Measurements from ENCODE around the gene HOMER1.

The HOMER1 gene, protein sequence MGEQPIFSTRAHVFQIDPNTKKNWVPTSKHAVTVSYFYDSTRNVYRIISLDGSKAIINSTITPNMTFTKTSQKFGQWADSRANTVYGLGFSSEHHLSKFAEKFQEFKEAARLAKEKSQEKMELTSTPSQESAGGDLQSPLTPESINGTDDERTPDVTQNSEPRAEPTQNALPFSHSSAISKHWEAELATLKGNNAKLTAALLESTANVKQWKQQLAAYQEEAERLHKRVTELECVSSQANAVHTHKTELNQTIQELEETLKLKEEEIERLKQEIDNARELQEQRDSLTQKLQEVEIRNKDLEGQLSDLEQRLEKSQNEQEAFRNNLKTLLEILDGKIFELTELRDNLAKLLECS

DNA sequence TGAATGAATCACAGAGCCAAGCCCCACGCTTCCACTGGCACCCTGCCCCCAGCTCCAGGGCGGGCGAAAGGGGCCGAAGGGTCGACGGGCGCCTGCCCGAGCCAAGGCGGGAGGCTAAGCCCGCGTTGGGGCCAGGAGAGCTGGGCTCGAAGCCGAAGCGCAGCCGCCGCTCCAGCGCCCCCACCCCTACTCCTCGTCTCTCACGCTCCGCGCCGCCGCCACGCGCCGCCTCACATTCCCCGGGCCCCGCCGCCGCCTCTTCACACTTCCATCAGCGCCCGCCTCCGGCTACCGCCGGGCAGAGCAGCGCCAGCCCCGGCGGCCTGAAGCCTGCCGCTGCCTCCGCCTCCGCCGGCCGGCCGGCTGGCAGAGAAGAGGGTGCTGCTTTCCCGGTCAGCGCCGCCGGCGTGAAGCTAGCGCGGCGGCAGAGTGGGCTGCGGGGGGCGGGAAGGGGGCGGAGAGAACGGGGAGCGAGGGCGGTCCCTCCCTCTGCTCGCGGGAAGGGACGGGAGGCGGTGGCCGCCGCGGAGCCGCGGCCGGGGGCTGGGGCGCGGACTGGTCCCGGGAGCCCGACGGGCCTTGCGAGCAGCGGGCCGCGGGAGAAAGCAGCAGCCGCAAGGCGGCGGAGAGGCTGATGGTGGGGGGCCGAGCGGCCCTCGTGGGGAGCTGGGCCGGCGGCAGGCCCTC, at the start of gene HOMER1:
TSS of gene HOMER1 (minus strand) at position 431 of the 687 bp plus-strand sequence. CDS start 1,360 bp downstream, outside the sequence.
- DNase-seq, result peak; percentile 48 to 88 (median 74)

DNA sequence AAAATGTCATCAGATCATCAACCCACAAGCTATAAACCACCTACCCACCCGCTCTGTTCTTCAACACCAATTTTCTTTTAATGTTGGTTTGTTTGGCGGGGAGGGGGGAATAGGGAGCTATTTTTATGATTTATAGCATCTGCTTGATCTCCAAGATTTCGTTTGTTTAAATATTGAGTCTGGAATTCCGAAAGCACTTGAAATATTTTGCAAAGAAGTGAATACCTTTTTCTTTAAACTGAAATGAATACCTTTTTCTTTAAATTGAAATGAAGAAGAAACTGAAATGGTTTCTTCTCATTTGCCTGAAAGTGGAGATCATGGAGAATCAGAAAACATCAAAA, 49.3 kb upstream of the HOMER1 start:
- no peak for DNase-seq

DNA sequence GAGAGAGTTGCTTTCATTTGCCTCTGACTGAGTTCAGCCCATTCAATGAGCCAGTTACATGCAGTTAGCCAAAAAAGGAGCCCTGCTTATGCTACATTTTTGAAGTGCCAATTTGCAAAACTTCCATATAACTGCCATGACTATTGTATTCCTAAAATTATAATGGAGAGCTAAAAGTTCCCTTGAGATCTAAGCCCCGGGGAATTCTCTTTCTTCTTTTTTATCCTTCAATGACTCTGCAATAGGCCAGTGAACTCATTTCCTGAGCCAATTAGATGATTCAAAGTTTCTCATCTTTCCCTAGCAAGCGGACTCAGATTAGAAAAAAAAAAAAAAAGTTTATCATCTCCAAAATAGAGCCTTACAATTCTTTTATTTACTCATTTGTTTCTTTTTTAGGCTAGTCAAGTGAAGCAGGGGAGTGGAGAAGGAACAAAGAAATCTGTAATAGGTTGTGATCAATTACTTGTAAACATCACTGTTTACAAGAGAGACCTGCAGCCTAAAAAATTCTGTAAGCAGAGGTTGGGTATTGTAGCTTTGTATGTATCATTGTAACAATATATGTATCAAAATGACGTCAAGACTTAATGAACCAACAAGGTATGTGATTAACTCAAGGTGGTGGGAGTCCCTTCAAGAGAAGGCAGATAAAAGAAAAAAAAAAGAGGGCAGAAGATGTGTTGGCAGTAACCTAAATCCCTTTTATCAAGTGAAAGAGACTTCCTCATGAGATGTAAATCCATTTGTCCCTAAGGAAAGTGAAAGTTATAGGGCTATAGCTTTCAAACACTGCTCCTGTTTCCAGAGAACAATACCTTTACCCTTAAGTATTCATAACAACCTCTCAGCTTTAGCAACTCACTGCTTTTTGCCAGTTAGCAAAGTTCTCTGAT, 48.7 kb upstream of the HOMER1 start:
- DNase-seq, result no peak

DNA sequence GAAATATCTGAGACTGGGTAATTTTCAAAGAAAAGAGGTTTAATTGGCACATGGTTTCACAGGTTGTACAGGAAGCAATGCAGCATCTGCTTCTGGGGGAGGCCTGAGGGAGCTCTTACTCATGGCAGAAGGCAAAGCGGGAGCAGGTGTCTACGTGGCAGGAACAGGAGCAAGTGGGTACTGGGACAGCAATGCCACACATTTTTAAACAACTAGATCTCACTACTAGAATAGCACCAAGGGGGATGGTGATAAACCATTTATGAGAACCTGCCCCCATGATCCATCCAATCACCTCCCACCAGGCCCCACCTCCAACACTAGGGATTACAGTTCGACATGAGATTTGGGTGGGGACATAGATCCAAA, 47.6 kb upstream of the HOMER1 start:
- DNase-seq, result no peak

DNA sequence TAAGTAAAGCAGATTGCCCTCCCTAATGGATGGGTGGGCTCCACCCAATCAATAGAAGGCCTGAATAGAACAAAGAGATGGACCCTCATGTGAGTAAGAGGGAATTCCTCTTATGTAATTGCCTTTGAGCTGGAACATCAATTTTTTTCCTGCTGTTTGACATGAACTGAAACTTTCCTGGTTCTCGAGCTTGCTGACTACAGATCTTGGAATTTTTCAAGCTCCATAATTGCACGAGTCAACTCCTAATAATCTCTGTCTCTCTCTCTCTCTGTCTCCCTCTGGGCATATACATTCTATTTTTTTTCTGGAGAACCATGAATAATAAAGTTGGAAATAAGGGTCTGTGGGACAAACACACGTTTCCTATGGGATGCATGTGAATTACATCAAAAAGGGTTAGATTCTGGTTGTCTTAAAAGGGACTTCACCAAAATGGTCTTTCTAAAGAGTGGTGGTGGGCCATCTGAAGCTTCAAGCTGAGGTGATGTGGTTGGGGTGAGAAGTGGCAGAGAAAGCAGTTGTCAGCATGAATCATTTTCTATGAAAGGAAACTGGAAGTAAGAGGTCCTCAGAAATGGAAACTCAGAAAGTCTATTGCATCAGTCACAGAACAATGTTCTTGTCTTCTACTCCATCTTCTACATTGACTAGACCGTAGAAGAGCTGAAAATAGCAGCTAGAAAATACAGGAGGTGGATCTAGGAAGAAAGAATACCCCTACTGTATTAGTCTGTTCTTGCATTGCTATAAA, 47.0 kb upstream of the HOMER1 start:
- DNase-seq, result no peak

DNA sequence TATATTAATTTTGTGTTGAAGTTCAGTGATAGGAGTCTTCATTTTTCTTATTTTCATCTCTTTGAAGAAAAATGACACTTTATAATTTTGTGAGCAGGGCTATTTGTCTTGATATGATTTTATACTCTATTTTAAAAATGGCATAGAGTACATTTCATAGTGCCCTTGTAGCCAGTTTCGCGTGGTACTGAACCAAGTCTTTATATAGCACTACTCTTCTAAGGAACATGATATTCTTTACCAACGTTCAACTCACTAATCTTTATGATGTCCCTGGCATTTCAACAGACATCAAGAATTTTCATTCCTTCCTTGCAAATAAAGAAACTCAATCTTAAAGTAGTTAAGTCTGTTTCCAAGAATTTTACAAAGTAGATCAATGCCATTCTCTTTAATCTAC, 41.5 kb upstream of the HOMER1 start:
- no peak for DNase-seq

DNA sequence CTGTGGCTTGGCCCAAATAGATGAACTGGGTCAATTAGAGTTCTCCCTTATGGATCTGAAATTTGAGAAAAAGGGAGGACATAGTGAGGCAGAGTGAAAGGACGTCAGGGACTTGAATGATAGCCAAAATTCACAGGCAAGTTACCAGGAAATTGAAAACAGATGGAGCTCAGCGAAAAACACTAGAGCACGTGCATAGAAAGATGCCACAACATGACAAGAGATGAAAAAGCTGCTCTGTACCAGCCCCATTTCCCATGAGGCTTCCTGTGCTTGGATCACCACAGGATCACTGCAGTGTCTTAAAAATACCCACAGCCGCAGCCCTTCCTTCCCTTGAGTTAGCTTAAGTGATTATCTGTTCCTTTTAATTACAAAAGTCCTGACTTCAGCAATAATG, 39.0 kb upstream of the HOMER1 start:
- peak in 2 of 6 experiments; percentile 14 to 19 for DNase-seq

DNA sequence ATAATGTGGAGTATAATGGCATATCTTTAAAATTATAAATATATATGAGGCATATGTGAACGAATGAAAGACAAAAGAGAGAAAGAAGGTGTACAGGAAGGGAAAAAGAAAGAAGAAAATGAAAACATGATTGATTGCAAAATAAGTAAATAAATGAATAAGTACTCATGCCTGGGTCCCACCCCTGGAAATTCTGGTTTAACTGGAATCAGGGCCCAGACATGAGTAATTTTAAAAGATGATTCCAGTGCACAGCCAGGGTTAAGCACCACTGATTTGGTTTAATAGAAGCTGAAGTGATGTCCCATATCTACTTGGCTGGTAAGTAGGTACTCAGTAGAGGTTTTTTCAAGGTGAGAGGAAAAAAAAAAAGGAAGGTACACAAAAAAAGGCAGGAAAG, 34.0 kb upstream of the HOMER1 start:
- no peak for DNase-seq

DNA sequence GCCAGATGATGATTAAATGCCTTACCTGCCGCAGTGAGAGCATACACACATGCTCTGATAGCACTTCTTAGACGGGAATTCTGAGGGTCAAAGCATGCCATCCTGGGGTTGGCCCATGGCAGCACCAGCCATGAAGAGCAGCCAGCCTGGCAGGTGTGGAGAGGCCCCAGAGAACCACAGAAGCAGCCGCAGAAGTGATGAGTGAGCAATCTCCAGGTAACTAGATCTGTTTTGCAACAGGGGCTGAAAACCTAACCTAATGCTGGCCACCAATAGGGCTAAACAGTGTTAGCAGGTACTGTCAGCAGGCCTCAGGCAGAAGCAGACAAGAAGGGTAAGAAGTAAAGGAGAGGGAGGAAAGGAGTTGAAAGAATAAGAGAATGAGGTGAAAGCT, 33.5 kb upstream of the HOMER1 start:
- no peak for DNase-seq

DNA sequence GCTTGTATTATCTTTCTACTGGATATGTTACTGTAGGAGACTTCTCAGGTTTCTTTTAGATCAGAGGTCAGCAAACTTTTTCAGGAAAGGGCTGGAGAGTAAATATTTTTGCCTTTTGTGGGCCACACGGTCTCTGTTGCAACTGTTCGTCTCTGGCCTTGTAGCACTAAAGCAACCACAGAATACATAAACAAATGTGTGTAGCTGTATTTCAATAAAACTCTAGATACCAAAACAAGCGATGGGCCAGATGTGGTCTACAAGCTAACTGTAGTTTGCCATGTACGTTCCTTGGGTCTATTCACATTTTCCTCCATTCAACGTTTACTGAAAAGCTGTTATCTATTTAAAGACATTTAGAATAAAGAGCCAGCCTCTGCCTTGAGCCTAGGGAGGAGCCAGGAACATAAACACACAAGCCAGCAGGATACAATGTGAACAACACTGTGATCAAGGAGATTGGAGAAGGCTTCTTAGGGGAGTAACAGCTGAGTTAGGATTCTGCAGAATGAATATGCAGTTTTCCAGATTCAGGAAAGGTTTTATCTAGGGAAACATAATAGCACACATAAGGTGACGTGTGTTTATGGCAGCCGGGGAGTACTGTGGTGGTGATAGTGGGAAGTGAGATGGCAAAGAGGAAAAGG, 33.0 kb upstream of the HOMER1 start:
- no peak for DNase-seq

DNA sequence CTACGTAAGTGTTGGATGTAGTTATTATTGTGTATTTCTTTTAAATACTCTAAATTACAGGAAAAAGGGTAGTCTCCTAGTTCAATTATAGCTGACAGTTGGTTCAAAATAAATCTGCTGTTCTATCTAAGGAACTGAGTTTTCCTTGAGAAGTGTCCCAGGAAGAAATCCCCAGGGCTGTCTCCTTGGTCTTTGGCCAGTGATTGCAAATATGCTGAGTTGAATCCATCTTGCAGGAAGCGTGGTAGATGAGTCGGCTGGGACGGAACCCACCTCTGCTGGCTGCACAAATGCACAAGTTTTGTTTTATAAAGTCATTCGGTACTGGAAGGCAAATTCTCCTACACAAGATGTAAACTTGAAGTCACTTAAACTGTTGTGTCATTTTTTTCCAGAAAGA, 30.2 kb upstream of the HOMER1 start:
- no peak for DNase-seq

DNA sequence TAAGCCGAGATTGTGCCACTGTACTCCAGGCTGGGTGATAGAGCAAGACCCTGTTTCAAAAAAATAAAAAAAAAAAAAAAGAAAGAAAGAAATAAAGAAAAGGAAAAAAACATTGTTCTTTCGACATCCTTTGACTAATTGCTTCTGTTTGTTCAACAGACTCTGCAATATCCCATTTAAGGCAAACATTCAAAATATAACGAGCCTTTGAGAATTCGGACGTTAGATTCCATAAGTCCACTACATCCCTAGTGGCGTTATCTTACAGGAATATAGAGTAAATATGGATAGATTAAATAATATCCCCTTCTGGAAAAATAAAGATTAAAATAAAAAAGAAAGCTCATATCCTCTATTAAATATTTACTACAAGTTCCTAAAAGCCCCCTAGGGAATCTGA, 27.0 kb upstream of the HOMER1 start:
- DNase-seq, result no peak

DNA sequence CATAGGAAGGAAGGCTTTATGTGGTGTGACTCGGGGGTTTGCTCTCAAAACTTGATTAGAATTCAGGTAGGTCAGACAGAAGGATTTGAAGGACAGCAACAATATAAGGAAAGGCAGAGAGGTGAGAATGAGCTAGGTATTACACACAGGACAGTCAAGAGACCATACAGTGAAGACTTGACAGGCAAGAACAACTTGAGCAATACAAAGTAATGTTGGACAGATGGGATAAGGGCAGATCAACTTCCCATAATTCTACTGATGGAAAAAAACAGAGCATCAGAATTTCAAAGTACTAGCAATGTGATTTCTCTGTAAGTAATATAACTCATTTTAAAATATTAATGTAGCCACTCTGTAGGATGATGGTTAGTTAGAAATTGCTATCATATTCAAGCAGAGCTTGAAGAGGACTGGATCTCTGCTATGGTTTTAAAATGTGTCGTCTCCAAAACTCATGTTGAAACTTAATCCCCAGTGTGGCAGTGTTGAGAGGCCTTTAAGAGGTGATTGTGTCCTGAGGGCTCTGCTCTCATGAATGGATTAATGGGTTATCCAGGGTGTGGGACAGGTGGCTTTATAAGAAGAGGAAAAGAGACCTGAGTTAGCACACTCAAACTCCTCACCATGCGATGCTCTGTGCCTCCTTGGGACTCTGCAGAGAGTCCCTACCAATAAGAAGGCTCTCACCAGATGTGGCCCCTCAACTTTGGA, 22.4 kb upstream of the HOMER1 start:
- no peak for DNase-seq

DNA sequence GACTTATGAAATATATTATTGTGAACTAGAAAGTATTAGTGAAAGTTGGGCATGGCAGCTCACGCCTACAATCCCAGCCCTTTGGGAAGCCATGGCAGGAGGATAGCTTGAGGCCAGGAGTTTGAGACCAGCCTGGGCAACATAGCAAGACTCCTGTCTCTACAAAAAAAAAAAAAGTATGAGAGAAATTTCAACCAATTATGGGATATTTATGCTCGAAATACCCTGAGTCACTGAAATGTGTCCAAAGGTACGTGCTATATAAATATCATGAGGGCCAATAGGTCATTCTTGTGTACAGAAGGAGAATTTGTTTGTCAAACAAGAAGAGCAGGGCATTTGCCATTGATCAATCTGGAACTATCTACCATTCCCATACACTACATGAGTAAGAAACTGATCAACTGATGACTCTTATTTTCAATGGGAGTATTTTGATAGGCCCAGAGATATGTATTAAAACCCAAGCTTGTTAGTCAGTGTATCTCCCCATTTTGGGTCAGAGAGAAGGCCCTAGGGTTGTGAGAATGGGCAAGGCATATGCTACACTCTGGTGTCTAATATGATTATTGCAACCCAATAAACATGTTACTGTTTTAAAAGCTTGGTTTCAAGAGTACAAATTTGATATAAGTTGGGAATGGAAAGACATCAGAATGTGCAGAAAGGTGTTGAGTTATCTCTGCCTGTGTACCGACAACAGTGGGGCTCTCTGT, 21.7 kb upstream of the HOMER1 start:
- no peak for DNase-seq

DNA sequence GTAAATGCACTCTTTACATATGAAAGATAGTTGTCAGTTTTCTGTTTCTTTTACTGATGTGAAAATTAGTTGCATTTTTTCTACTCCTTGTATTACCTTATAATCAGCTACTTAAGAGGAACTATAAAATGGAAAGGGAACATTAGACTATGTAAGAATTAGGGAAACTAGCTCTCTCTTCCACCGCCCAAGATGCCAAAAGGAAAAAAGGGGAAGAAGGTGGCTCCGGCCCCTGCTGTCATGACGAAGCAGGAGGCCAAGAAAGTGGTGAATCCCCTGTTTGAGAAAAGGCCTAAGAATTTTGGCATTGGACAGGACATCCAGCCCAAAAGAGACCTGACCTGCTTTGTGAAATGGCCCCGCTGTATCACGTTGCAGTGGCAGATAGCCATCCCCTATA, 15.2 kb upstream of the HOMER1 start:
- no peak for DNase-seq

DNA sequence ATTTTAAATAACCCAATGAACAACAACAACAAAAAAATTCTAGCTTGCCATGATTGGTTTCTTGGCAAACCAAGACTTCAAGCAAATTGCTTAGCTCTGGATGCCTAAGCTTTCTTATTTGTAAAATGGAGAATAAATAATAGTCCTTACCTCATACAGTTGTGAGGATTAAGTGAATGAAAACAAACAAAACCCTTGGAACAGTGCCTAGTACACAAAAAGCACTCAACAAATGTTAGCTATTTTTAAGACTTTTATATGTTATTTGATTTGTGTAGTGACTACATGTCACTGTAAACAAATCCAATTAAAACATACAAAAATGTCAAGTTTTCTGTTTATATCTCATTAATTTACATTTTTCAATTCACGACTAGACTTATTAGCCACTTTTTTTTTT, 13.5 kb upstream of the HOMER1 start:
- DNase-seq, result no peak

DNA sequence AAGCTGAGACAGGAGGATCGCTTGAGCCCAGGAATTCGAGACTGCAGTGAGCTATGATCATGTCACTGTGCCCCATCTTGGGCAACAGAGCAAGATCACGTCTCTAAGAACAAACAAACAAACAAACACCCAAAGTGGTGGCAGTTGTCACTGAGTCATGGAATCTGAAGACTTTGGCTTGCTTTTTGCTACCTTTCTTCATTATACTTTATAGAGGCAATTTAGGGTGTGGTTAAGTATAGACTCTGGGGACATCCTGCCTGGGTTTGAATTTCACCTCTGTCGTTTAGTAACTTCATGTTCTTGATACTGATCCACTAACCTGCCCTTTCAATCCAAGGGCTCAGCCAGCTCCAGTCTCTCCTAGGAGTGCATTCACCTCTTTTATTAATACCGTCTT, 13.0 kb upstream of the HOMER1 start:
- no peak for DNase-seq

DNA sequence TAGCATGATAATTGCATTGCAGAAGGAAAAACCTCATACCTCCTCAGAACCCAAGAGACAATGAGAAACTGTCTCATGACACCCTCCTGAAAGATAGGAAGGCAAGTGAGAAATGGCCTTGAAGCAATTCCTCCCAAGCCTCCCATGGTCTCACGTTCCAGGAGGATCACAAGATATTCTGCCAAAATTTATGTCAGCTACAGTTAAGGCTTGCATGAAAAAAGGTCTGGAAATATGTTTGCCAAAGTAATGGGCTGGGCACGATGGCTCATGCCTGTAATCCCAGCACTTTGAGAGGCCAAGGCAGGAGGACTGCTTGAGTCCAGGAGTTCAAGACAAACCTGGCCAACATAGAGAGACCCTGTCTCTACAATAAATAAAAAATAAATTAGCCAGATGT, 12.6 kb upstream of the HOMER1 start:
- DNase-seq, result no peak

DNA sequence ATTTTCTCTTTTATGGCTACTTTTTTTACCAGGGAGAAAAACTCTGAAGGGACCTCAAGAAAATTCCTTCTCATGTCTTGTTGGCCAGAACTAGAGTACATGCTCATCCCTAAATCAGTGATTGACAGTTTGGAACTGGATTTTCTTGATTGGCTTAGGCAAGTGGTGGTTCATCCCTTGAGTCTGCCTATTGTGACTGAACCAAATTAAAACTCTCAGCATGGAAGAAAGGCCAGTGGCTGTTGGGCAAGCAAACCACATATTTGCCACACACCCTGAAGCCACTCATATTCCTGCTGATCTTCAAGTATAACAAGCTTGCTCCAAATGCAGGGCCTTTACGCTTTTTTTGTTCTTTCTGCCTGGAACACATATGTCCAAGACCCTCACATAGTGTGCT, 7.2 kb upstream of the HOMER1 start:
- DNase-seq, result no peak

DNA sequence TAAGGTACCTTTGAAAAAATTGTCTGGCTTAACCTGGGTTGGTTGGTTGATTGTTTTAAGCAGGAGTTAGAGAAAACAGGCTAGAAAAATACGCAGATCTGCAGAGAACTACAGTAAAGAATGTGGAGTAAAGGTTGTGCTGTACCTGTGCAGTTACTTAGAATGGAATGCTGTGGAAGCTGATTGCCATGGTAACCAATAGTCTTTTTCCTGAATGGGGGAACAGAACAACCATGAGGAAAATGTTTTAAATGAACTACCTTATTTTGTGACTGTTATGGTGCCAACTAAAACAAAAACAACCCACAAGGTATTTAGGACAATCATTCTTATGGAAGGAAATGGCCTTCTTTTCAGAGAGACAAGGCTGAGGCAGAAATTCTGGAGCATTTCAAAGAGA, 4.8 kb upstream of the HOMER1 start:
- DNase-seq, result no peak

DNA sequence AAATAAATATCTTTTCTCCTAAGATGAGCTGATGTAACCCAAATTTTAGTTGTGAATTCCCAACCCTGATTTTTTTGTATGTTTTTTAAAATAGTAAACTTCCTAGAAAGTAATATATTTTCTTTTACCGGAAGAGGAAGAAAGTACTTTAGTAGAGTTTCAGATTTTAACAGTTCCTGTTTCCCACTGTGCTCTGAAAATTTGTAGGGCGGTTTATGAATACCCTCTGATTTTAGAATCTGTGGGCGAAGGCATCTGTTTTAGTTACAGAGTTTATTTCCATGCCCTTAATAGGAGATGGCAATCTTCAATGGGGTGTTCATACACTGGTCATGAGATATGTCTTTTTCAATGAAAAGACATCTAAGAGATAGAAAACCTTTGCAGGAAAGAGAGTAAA, 3.7 kb upstream of the HOMER1 start:
- DNase-seq, result no peak

All from stimulated activated naive CD4-positive, alpha-beta T cell (primary cell).